GM21576 (cell line): ENCODE results near the gene GZMB.
"Not testable (repeated sequence)": the region's sequence is repeated elsewhere in the genome, so short reads cannot be mapped to it uniquely, and the experiment has no call there.

Experiments
- ATAC-seq: cut with Tn5 transposase; IDR thresholded peaks from one replicate; pipeline ENCODE4 v1.9.1; 2021; ENCODE audit warnings: mild to moderate bottlenecking, moderate library complexity; ENCODE audit not compliant: unreplicated experiment

GZMB gene, protein sequence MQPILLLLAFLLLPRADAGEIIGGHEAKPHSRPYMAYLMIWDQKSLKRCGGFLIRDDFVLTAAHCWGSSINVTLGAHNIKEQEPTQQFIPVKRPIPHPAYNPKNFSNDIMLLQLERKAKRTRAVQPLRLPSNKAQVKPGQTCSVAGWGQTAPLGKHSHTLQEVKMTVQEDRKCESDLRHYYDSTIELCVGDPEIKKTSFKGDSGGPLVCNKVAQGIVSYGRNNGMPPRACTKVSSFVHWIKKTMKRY

DNA sequence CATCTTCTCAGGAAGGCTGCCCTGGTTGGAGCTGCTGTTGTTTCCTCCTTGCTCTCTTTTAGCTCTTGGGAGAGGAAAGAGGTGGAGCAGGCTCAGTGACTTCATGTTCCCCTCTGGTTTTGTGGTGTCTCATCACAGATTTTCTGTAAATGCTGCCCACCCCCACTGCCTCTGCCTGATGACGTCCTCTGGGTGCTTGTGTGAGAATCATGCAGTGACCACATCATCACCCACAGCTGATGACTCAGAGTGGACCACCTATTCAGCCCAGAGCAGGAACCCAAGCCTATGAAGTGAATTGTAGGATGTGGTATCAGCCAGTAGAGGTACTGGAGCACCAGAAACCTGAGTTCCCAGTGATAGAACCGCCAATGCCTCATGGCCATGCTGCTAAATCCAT lies at the start of gene GZMB:
GZMB (minus strand) TSS at position 33 of the 400 bp plus-strand sequence; CDS start at position 3, 30 bp downstream.
- no peak for ATAC-seq

DNA sequence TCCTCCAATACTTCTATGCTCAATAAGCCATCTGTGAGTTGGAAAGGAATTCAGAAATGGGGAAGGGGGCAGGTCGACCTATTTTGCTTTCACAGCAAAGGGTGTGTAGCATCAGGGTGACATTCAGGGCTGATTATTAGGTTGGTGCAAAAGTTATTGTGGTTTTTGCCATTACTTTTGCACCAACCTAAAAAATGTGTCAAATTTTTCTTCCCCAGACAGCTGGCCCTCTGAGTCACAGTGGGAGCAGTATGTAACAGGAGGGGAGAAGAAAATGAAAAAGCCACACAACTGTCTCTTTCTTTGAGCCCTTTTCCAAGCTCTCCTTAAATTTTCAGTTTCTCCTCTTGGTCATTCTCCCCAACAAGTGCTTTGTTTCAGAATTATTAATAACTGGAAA lies 47.1 kb upstream of the GZMB start:
- ATAC-seq, result no peak

DNA sequence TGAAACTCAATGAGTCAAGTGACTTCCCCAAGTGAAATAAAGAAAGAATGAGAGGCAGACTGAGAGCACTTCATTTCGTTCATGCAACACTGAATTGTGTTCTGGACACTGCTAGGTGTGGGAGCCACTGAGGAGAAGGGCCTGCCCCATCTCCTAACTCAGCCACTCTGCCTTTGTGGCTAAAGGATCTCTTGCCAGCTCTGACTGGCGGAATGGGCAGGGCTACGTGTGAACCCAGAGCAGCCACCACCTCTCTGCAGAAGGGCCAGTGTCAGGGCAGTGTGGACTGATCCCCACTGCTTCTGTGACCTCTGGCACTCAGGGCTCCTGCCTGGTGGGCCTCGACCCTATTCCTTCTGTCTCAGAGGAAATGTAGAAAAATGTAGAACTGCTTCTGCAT lies 46.5 kb upstream of the GZMB start:
- no peak for ATAC-seq

DNA sequence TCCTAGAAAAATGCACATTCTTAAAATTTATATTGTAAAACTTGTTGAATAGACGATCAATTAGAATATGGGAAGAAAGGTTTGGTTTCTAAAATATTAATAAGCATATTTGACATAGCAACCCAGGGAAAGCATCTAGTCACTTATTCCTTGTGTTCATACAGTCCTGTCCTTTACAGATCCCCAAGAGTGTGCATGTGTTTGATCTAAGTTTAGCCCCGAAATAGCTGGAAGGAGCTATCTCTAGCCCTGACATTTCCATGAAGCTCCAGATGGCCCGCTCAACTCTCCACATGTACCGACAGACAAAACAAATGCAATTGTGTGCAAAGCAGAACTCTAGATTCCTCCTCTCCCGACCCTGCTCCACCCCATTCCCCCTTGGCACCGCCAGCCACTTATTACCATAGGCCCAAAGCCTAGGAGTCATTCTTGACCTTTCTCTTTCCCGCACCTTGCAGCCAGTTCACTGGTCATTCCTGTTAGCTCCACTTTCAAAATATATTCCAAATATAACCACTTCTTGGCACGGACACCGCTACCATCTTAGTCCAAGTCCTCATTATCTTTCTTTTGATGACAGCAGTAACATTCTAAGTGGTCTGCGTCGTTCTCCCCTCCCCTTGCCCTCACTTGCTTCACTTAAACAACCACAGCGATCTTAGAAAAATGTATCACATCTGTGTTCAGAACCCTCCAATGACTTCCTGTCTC lies 45.4 kb upstream of the GZMB start:
- ATAC-seq, result no peak

DNA sequence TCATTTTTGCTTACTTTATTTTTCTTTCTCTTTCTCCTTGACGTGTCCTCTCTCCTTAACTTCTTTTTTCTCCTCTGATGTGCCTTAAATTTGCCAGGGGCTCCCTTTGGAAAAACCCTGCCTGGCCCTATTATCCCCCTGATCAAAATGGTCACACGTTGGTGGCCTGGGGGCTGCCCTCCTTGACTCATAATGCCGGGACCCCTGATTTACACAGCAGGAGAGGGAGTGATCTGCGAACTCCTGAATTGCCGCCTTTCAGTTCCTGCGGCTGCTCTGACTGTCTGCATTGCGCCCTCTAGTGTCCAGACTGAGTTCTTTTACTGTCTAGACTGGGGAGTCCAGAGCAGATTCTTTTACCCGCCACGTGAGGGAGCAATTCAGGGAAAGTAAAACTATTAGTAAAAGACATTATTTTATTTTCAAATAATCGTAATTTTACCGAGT lies 44.8 kb upstream of the GZMB start:
- peak; percentile 80 for ATAC-seq

DNA sequence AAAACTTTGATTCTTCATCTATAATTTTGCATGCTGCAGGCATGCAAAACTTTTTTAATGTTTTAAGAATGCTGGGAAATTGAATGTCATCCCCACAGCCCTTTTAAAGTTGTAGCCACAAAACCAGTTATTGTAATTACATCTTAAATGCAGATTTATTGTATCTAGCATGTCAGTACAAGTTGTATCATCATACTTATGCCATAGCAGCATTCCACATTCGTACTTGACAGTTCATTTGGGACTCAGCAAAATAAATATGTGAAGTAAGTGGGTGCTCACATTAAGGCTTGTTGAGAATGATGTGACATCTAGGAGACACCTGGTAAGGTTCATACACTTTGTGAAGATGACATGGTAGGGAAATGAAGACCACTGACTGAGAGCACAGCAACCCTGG lies 44.0 kb upstream of the GZMB start:
- no peak for ATAC-seq

DNA sequence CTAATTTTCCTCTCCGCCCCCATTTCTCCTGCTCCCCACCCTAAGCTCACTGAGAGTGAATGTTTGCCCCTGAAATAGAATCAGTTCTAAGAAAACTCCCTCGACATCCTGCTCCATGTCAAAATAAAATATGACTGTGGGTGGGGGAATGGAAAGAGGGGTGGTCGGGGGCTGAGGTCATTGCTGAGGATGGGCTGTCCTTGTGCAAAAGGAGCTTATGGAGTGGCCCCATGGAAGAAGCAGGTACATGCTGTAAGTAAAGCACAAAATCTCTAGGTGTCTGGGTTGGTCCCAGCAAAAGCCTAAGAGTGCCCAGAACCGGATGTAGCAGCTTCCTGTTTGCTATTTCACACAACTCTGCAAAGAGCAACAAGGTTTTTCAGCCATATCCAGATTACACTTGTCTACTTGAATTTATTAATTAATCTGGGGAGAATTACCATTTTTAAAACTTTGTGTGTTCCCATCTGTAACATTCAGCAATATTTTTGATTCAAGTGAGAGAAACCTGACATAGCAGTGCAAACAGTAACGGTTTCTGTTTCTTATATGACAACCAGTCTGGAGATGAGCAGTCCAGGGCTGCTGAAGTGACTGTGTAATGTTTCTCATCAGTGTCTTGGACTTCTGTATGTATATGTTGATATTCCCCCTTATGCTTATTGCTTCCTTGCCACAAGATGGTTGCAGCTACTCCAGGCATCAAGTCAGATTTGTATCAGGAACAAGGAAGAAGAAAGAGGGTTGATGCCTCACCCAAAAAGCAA lies 40.4 kb upstream of the GZMB start:
- peak; percentile 65 for ATAC-seq

DNA sequence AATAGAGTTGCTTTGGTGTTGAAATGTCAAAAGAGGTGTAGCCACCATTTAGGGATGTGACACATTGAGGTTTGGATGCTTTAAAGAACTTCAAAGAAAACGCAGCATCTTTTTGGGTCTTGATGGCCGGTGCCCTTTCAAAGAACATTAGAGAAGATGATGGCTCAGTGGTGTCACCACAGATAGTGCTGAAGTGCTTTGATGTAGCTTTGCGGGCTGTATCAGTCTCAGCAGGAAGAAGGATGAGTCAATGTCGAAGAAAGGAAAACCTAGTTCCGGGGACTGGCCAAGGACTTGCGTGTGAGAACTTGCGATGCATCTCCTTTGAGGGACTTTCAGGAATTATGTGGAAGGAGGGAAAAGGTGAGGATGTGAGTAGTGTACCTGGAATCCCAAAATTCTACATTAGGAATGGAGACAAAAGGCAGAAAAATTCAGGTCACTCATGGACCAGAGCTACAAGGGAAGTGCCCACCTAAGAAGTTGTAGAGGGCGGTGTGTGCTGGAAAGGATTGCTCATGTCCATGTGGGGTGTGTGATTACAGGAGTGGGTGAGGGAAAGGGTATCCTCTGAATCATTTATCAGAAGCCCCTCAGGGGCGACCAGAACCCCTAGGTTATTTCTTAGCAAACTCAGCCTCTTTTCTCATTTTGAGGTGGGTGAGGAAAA lies 39.7 kb upstream of the GZMB start:
- peak; percentile 55 for ATAC-seq

DNA sequence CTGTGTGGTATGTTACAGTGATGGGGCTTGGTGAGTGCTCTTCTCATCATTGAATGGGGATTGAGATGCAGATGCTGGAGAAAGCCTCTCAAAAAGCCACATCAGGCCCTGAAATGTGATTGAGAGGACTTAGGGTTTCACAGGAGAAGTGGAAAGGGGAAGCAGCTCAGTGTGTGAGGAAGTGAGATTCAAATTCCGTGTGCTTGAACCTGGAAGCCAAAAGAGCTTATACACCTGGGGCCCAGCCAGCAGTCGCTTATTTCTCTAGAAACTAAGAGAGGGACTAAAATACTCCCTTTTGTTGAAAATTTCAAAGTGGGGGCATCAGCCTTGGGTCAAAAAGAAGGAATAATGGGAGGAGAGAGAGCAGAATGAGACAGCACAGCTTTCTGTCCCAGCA lies 39.1 kb upstream of the GZMB start:
- peak; percentile 61 for ATAC-seq

DNA sequence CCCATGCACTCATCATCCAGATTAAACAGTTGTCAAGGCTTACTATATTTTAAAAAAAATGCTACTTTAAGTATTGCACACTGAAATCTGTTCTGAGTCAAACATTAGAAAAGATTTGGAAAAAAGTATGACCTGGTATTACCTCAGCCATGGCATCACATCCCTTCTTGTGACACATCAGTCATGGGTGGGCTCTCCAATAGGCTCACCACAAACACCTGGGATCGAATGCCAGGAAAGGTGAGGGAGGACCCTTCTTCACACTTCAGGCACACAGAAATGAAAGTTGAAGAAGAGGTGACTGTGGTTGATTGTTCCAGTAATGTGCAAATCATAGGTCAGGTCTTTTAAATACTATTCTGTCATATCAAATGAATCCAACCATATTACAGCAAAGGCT lies 36.6 kb upstream of the GZMB start:
- no peak for ATAC-seq

DNA sequence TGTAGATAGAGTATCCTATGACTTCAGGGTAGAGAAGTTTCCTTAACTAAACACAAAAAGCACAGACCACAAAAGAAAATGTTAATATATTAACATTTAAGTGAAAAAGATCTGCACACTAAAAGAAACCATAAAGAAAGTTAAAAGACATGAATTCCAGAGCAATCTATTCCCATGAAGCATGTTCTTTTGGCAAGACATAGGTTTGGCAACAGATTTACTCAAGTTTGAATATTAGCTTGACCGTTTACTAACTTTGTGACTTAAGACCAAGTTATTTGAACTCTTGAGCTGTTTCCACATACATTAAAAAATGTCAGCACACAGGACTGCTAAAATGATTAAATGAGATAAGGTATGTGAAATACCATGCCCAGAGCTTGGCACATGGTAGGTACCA lies 35.7 kb upstream of the GZMB start:
- no peak for ATAC-seq

DNA sequence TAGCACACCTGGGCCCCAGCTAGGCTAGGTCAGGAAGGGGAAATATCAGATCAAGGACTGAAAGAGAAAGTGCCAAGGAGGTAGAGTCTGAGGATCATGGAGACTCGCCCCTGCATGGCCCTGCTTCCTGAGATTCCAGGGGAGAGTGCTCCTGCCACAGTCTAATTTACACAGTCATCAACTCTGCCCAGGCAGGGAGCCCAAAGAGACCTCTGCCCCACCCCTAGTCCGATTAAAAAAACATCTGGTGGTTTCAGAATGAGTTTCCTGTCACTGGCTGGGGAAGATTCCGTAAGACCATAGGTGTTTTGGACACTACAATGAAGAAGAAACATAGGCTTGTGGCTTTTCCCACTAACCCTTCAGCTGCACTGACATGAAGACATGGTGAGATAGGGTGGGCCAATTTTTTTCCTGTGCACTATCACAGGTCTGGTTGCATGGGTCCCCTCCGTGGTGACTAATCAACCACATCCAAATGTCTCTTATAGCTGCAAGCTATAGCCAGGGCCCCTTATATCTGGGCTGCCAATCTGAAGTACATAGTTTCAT lies 31.5 kb upstream of the GZMB start:
- ATAC-seq, result peak; percentile 94

DNA sequence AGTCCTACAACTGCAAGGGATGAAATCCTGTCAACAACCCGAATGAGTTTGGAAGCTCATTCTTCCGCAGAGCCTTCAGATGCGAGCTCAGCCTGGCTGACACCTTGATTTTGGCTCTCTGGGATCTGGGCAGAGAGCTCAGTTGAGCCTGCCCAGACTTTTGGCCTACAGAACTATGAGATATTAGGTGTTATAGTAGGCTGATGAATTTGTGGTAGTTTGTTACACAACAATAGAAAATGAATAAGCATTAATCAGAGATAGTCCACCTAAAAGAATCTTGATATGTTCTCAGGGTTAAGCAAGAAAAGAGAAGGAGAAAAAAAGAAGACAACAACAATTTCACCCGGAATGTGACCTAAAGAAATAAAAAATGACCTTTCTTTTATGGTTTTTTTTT lies 30.4 kb upstream of the GZMB start:
- no peak for ATAC-seq

DNA sequence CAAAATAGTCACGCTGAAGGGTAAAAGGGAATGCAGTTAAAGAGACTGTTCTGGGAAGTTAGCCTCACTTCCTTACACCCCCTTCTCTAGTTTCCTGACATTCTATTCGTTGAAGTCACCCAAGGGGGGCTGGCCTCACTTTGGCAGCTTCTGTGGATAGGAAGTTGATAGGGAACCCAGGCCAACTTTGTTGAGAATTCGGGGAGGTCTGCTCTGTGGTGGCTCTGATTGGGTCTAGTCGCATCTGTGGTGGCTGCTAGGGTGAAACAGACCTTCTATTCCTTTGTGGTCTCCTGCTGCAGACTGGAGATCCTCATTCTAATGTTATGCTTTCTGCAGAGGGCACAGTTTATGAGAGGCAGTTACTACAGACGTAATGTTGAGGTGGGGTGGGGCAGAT lies 28.8 kb upstream of the GZMB start:
- no peak for ATAC-seq

DNA sequence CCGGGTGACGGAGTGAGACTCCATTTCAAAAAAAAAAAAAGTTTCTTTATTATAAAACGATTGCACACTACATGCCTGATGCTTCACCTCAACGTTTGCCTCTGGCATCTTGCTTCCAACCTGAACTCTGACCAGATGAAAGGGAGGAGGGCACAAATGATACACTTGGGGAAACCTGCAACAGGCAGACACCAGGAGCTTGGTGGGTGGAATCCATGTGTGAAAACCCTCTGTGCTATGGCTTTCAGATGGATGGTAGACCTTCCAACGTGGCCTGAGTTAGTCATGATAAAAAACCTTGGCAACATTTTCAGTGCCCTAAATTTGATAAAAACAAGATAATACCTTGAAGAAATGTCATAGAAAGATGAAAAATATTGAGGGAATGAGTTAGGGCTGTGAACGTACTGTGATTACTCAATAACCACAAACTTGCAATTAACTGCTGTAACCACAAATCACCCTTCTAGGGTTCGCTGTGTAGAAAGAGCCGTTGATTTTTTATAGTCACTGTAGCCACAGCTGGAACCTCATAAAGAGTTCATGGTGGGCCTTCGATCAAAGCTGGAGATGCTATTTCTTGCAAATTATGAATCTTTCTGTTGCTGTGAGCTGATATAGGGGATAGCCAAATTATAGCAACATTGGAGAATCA lies 26.1 kb upstream of the GZMB start:
- ATAC-seq, result no peak

DNA sequence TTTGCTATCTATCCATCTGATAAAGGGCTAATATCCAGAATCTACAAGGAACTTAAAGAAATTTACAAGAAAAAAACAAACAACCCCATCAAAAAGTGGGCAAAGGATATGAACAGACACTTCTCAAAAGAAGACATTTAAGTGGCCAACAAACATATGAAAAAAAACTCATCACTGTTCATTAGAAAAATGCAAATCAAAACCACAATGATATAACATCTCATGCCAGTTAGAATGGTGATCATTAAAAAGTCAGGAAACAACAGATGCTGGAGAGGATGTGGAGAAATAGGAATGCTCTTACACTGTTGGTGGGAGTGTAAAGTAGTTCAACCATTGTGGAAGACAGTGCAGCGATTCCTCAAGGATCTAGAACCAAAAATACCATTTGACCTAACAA lies 14.4 kb upstream of the GZMB start:
- ATAC-seq, result not testable (repeated sequence)

DNA sequence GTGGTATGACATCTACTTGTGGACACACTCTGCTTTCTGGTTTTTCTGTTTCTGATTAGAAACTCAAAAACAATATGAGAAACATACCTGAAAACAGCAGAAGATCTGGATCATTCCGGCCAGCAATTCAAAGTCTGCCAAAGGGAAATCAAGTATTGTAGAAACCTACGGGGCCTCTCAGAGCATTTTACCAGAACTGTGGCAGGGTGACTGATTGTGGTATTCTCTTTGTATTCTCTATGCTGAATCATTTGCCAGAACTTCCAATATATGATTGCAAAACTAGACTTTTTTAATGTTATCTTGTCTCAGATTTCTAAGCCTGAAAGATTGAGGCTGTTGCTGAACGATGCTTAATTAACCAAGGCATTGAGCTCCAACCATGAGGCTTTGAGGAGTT lies 5.9 kb upstream of the GZMB start:
- ATAC-seq, result no peak

DNA sequence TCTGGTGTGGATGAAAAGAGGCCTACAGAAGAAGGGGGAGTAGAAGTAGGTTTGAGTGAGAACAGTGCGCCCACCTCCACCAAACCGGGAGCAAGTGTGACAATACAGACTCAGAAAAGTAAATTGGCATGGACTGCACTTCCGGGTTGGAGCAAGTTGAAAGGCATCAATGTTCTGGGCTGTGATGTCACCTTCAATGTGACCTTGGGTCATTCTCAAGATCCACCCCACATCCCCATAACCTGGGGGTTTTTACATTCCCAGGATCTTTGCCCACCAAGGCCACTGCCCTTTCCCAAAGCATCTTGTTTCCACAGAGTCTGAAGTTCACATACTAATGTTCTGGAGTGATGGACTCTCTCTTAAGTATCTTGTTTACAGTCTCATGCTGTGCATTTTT lies 5.3 kb upstream of the GZMB start:
- ATAC-seq, result no peak

DNA sequence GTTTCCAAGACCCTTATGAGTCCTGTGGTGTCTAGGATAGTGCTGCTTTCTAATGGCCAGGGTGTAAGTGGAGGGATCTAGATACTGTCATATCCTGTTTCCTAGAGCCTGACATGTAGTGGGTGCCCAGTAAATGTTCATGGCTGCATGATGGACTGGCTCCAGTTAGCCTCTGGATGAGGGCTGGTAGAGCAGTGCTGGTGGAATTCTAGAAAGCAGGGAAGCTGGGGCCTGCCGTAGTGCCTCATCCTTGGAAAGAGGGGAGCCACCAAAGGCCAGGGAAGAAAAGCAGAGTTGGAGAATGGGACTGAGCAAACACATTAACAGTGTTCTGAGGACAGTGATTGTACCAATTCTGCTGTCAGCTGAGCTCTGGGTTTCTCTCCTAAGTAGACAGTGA lies 637 bp downstream of the GZMB start:
- no peak for ATAC-seq

DNA sequence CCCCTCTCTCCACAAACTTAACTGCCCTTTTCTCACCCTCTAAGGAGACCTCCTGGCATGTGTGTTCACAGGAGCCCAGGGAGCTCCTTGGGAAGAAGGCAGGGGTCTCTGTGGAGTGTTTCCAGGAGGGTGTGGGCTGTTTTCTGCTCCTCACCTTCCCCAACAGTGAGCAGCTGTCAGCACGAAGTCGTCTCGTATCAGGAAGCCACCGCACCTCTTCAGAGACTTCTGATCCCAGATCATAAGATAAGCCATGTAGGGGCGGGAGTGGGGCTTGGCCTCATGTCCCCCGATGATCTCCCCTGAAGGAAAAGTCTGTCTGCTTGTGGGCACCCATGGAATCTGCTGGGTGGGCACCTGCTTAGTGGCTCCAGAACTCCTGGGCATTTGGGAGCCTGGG lies 1.2 kb downstream of the GZMB start:
- ATAC-seq, result no peak

DNA sequence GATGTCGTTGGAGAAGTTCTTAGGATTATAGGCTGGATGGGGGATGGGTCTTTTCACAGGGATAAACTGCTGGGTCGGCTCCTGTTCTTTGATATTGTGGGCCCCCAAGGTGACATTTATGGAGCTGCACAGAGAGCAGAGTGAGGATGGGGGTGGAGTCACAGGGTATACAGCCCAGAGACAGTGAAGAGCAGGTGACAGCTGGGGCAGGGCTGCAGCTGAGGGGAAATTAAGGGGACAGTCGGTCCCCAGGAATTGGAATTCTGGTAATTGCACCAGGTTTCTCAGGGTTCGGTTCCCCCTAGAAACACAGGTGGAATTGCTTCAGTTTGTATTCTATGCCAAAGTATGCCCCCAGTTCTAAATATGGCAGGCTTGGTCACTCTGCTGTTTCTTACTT lies 1.7 kb downstream of the GZMB start:
- ATAC-seq, result no peak
